Activated CD8-positive, alpha-beta memory T cell treated with anti-CD3 and anti-CD28 coated beads for 4 hours (primary cell): ENCODE measurements around the gene RHPN2.
"Not testable (repeated sequence)": the region's sequence is repeated elsewhere in the genome, so short reads cannot be mapped to it uniquely, and the experiment has no call there.

Experiments used
- DNase-seq, 2 donors: peaks; one replicate each; pipeline ENCODE4 v3.0.0-alpha.2; 2020; ENCODE audit warnings: low read depth in 2 of 2

RHPN2 gene

DNA sequence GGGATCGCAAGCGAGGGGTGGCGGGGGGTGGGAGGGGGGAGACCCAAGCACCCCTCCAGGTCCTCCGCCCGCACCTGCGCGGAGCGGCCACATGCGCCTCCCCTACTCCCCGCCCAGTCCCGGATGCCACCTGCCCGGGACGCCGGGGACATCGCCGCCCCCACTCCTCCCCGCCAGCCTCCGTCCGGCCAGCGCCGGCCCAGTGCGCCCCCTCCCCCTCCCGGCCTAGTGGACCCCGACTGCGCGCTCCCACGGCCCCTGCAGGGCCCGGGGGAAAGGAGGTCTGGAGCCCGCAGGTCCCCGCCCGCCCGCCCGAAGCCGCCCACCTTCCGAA lies 263 bp downstream of the RHPN2 start:
- no peak for DNase-seq

DNA sequence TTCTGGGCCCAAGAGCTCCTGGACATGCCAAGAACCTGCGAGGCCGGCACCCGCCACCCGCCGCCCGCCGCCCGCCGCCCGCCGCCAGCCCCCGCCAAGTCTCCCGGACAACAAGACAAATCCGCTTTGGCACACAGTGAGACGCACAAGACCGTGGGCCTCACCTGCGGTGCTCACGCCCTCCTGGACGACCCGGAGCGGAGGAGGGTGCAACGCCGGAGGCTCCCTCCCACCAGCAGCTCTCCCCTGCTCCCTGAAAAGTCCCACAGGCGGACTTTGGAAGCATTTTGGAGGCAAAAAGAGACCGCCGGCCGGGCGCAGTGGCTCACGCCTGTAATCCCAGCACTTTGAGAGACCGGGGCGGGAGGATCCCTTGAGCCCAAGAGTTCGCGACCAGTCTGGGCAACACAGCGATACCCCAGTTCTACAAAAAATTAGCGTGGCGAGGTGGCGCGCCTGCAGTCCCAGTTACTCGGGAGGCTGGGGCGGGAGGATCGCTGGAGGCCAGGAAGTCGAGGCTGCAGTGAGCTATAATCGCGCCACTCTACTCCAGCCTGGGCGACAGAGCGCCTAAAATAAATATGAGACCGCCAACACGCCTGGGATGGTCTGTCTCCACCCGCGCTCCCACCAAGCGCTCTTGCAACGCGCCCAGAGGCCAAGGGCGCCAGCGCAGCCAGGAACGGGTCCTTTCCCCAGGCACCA lies 783 bp downstream of the RHPN2 start:
- no peak for DNase-seq

- DNase-seq, result no peak
Observed at GRCh38 chr19:33063356-33063752, 1.3 kb downstream of the RHPN2 start.

- DNase-seq, result no peak
Observed at GRCh38 chr19:33062902-33063301, 1.8 kb downstream of the RHPN2 start.

DNA sequence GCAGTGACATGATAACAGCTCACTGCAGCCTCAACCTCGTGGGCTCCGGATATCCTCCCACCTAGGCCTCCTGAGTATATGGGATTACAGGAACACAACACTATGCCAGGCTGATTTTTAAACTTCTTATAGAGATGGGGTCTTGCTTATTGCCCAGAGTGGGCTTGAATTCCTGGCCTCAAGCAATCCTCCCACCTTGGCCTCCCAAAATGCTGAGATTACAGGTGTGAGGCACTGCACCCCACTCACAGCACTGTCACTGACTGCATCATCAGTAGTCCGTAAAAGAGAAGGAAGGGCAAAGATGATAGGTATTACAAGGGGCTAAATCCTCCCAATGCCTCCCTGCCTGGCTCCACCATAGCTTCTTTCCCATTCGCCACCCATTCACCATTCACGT lies 4.1 kb downstream of the RHPN2 start:
- DNase-seq, result no peak

DNA sequence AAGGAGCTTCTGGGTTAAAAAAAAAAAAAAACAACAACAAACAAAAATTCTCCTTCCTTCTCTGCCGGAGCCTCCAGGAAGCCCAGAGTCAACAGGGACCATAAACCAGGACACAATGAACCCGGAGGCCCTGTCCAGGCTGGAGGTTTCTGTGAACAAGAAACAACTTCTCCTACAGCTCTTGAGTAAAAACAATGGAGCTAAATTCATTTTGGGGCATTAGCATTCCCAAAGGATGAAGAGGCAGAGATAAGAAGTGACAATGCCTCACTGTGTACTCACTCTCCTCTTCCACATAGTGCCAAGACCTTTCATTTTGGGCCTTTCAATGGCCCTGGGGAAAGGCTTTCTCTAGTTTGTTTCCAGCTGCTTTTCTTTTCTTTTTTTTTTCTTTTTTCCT lies 9.0 kb downstream of the RHPN2 start:
- DNase-seq, result no peak

DNA sequence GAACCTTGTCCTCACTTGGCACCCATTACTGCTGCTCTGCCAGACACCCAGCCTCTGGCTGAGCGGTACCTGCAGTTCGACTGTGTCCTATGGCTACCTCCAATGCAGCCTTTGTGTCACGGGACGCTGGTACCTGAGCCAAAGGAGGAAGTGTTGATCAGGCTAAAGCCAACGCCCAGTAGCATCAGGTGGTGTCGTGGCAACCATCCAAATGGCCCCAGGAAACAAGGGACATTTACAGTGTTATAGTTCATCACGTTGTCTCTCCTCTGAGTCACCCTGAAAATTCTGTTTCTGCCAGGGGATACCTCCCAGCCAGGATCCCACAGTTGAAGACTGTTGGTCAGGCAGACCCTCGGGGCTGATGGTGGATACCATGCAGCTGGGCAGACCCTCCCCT lies 10.1 kb downstream of the RHPN2 start:
- DNase-seq, result no peak

DNA sequence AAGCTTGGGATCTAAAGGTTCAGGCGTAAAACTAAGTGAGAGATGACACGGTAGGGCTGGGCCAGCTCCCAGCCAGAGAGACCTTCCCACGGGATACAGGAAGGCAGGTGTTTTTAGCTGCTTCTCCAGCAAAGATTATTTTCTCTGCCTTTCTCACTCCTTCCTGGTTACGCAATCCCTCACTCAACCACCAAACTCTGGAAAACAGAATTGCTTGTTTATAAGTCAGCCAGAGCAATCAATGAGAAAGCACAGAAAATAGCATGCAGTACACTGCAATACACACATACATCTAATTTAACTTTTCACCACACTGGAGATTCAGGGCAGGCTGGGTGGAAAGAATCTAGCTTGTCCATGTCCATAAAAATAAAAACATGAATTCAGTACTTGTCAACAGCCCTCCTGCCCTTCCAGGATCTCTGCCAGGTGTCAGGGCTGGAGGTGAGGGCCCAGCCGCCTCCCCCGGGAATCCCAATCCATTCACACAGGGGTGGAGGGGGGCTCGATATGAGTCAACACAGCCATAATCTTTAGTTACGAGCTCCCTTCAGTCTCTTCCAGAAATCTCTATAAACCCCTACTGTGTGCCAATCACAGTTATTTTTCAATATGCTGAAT lies 12.2 kb downstream of the RHPN2 start:
- DNase-seq, result no peak

- DNase-seq, result no peak
Observed at GRCh38 chr19:33050110-33050509, 14.6 kb downstream of the RHPN2 start.

GRCh38 chr19:33048806-33049676 lies 15.6 kb downstream of the RHPN2 start:
- no peak for DNase-seq

DNA sequence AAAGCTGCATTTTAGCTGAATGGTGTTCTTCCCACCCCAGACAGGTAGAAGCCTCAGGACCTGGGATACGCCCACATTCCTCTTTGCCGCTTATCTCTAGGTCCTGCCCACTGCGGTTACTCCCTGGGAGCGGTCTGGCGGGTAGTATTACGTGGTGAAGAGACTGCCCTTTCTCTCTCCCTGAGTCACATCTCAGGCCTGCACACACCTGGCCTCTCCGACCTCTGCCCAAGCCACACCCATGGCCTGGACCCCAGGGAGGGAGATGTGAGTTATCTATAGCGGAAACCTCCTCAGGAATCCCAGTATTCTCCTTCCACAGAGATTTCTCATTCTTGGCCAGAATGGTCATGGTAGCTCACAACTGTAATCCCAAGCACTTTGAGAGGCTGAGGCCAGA lies 17.3 kb downstream of the RHPN2 start:
- no peak for DNase-seq

GRCh38 chr19:33041828-33042160 lies 22.9 kb downstream of the RHPN2 start:
- DNase-seq, result not testable (repeated sequence)

DNA sequence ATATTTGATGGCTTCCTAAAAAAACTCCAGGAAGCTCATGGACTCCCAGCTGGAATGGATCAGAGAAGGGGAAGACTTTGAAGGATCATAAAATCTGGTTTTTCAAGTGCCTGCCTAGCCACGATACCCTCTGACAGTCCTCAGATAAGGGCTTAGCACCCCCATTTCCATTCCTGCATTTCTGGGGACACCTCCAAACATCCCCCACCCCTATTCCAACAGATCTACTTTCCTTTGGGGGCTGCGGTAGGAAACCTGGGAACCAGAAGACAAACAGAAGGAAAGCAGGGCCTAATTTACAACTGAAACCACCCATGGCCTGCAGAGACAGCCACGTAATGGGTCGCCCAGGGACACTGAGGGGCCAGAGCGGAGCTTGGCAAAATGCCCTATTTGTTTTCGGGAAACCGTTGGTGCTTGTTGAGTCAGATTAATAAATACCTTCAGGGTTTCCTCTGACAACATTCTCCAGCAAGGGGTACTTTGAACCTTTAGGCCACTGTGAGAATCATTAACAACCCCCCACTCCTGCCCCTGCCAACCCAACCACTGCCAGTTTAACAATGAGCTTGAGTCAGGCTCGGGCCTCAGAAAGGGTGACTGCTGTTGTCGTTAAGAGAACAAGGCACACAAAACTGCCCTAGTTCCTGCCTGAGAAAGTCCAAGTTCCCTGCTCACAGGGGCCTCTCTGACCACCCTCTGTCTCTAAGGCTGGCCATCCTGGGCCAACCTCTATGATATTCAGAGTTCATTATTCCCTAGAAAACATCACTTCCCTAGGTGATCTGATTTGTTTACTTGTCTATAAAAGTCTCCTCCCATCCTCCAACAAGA lies 23.5 kb downstream of the RHPN2 start:
- no peak for DNase-seq

DNA sequence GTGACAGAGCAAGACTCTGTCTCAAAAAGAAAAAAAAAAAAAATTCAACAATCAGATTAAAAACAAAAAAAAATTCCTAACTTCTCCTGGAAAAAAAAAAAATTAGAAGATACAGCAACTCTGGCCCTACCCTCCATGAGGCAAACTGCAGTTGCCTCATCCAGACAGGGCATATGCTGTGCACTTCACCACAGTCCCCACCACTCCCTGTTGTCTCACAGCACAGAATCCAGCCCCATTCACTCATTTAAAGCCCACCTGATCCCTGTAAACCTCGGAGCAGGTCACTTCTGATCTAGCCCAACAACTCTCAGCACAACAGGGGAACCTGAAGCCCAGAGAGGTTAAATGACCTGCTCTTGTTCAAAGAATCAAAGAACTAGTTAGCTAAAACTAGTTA lies 24.9 kb downstream of the RHPN2 start:
- DNase-seq, result no peak

DNA sequence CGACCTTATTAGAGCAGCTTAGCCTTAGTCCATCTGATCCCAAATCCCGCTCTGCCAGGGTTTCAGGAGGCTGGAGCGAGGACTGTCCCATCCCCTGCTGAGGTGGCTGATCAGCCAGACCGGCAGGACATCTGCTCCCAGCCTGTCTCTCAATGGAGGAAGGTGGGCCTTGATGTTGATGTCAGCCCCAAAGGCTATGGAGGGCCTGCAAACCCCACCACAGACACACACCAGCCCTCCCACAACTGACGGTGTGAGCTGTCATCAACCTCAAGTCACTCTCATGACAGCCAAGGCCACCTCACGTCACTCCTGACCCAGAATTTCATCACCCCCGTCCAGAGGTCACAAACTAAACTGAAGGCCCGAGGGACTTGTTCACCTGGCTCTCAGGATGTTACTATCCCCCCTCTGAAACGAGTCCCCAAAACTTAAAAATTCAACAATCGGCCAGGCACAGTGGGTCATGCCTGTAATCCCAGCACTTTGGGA lies 25.5 kb downstream of the RHPN2 start:
- DNase-seq, result no peak

GRCh38 chr19:33037168-33038025 lies 27.3 kb downstream of the RHPN2 start:
- not testable (repeated sequence) for DNase-seq

GRCh38 chr19:33036370-33037167 lies 28.1 kb downstream of the RHPN2 start:
- not testable (repeated sequence) for DNase-seq

DNA sequence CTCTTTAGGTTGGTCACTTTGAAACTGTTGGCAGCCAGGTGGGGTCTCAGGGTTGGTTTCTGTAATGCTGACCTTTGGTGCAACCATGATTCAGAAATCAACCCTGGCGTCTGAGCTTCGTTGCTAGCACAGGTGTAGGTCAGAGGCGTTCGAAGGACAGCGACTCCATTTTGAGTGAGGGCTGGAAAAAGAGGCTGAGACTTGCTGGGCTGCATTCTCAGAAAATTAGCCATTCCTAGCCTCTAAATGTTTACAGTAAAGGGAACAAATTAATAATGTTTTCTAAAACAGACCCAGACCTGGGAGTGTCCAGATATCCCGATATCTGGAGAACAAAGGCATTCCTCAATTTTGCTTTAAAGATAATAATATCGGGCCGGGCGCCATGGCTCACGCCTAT lies 29.2 kb downstream of the RHPN2 start:
- no peak for DNase-seq

GRCh38 chr19:33032218-33032781 lies 32.4 kb downstream of the RHPN2 start:
- no peak for DNase-seq
